GM12892 (cell line): ENCODE data around the gene CIBAR2.

Experiments
- POLR2A ChIP-seq: IDR thresholded peaks from 2 replicates; pipeline ENCODE4 v1.6.1; 2011; ENCODE audit warnings: low read depth, low read length, control low read depth
- TAF1 ChIP-seq: IDR thresholded peaks from 2 replicates; pipeline ENCODE4 v1.6.1; 2011; ENCODE audit warnings: low read depth, mild to moderate bottlenecking, control low read depth, low read length, borderline replicate concordance

GRCh38 chr16:85074225-85074914, 37.9 kb downstream of the CIBAR2 start:
- no peak for TF ChIP-seq POLR2A
- no peak for TF ChIP-seq TAF1
